Measurements from ENCODE around the gene THSD7B. TPM values are rescaled to one million over a fixed set of nuclear protein-coding genes. Genes with fewer than 3 reads are reported as not detected.
"Not testable (repeated sequence)": the region's sequence is repeated elsewhere in the genome, so short reads cannot be mapped to it uniquely, and the experiment has no call there.

Gene THSD7B
- total RNA-seq, 1 donor from 2014 or later, result 0.22 TPM

DNA sequence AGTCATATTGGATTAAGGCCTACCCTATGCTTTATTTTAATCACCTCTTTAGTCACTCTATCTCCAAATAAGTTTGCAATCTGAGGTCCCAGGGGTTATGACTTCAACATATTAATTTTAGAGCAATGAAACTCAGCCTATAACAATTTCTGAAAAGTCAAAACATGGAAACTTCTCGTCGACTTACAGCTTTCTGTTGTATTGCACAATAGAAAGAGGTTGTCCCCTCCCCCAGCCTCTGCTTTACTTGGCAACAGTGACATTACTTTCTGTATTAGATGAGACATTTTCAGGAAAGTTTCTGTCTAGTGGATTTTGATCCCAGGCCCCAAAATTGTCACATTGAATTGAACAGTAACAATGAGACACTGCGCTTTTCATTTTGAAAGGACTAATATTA, 326.4 kb downstream of the THSD7B start:
- TF ChIP-seq, protein P1, sequence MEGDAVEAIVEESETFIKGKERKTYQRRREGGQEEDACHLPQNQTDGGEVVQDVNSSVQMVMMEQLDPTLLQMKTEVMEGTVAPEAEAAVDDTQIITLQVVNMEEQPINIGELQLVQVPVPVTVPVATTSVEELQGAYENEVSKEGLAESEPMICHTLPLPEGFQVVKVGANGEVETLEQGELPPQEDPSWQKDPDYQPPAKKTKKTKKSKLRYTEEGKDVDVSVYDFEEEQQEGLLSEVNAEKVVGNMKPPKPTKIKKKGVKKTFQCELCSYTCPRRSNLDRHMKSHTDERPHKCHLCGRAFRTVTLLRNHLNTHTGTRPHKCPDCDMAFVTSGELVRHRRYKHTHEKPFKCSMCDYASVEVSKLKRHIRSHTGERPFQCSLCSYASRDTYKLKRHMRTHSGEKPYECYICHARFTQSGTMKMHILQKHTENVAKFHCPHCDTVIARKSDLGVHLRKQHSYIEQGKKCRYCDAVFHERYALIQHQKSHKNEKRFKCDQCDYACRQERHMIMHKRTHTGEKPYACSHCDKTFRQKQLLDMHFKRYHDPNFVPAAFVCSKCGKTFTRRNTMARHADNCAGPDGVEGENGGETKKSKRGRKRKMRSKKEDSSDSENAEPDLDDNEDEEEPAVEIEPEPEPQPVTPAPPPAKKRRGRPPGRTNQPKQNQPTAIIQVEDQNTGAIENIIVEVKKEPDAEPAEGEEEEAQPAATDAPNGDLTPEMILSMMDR (IDR thresholded peaks at IDR 0.05; ENCODE audit: unreplicated experiment), result no peak
- no peak overlapping the region for H3K27ac Mint-ChIP-seq
- H3K4me3 Mint-ChIP-seq, result no peak overlapping the region
- H3K36me3 Mint-ChIP-seq, result no peaks in the 10 kb centered on the region
- H3K27me3 Mint-ChIP-seq (ENCODE audit: low read depth), result peaks cover 1% of the 10 kb centered on the region
- H3K9me3 Mint-ChIP-seq, result peaks cover 5% of the 10 kb centered on the region
- H3K4me1 Mint-ChIP-seq, result no peaks in the 10 kb centered on the region
- DNase-seq (ENCODE audit: low spot score in 2 of 2, unreplicated experiment in 2 of 2), result no peak

DNA sequence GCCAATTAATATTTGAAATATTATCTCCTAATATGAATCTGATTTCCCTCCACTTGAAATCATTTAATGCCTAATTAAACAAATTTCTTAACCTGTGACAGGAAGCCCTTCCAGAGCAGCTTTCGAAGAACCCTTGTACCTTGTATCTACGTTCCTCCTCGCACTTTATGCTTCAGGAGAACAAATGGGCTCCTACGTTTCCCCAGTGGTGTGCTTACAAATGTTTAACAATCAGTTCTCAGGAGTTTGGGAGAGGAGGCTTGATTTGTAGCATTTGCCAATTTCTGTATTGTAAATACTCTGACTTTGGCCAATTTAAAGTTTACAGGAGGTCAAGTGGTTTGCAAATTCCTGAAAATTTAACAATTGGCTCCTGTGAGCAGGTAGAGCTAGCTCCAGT, 327.8 kb downstream of the THSD7B start:
- Mint-ChIP-seq H3K4me1 (no peaks in the 10 kb centered on the region), H3K9me3 (no peaks in the 10 kb centered on the region), H3K27ac (no peak overlapping the region), H3K4me3 (no peak overlapping the region), H3K27me3 (ENCODE audit: low read depth) (peaks cover 1% of the 10 kb centered on the region), H3K36me3 (no peaks in the 10 kb centered on the region)
- TF ChIP-seq, protein P1 (IDR thresholded peaks at IDR 0.05; ENCODE audit: unreplicated experiment), result no peak
- no peak for DNase-seq (ENCODE audit: low spot score in 2 of 2, unreplicated experiment in 2 of 2)

DNA sequence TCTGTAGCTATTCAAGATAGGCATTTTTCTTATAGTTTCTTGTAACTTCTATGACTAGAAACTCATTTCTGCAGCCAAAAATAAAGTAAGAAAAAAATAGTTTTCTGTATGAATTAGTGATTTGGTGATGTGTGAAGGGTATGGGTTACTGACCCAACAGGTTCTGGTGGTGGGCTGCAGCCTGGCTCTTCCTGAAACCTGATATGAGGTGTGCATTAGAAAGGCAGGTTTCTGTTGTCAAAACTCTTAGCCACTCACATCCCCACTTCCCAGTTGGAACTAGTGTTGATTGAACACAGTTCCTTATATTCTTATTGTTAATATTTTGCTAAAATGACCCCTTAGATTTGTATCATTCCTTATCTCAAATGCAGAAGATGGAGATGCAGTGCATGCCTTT, 330.8 kb downstream of the THSD7B start:
- DNase-seq (ENCODE audit: low spot score in 2 of 2, unreplicated experiment in 2 of 2), result no peak
- H3K9me3 Mint-ChIP-seq, result no peaks in the 10 kb centered on the region
- H3K4me1 Mint-ChIP-seq, result no peaks in the 10 kb centered on the region
- H3K4me3 Mint-ChIP-seq, result no peak overlapping the region
- peaks cover 6% of the 10 kb centered on the region for H3K27me3 Mint-ChIP-seq (ENCODE audit: low read depth)
- TF ChIP-seq, protein P1 (IDR thresholded peaks at IDR 0.05; ENCODE audit: unreplicated experiment), result no peak
- no peak overlapping the region for H3K27ac Mint-ChIP-seq
- no peaks in the 10 kb centered on the region for H3K36me3 Mint-ChIP-seq

DNA sequence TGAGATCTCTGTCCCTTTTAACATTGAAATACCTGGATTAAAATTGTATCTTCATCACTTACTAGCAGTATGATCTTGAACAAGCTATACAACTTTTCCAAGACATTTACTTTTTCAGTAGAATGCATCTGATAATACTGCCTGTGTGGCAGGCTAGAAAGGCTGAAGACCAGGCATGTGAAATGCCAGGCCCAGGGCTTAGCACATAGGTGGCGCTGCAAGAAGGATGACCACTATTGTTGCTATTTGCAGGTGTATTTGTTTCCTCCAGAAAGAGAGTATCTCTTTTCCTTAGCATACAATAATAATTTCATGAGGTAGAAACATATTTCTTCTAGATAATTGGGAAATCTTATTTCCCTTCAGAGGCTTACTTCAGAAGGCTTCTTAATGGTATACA, 331.3 kb downstream of the THSD7B start:
- no peaks in the 10 kb centered on the region for H3K36me3 Mint-ChIP-seq
- no peak for DNase-seq (ENCODE audit: low spot score in 2 of 2, unreplicated experiment in 2 of 2)

DNA sequence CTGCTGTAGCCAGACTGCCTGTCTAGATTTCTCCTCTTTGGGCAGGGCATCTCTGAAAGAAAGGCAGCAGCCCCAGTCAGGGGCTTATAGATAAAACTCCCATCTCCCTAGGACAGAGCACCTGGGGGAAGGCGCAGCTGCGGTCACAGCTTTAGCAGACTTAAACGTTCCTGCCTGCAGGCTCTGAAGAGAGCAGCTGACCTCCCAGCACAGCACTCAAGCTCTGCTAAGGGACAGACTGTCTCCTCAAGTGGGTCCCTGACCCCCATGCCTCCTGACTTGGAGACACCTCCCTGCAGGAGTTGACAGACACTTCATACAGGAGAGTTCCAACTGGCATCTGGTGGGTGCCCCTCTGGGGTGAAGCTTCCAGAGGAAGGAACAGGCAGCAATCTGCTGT, 336.5 kb downstream of the THSD7B start:
- not testable (repeated sequence) for H3K4me1 Mint-ChIP-seq; H3K4me3 Mint-ChIP-seq; H3K36me3 Mint-ChIP-seq; DNase-seq (ENCODE audit: low spot score in 2 of 2, unreplicated experiment in 2 of 2); H3K27ac Mint-ChIP-seq
- H3K9me3 Mint-ChIP-seq, result peaks cover 25% of the 10 kb centered on the region
- peaks cover 17% of the 10 kb centered on the region for H3K27me3 Mint-ChIP-seq (ENCODE audit: low read depth)

More for the DNA sequence above, 331.3 kb downstream of the THSD7B start:
- Mint-ChIP-seq H3K9me3 (no peaks in the 10 kb centered on the region), H3K27ac (no peak overlapping the region), H3K27me3 (ENCODE audit: low read depth) (peaks cover 6% of the 10 kb centered on the region), H3K4me1 (no peaks in the 10 kb centered on the region), H3K4me3 (no peak overlapping the region)
- TF ChIP-seq, protein P1 (IDR thresholded peaks at IDR 0.05; ENCODE audit: unreplicated experiment), result no peak

DNA sequence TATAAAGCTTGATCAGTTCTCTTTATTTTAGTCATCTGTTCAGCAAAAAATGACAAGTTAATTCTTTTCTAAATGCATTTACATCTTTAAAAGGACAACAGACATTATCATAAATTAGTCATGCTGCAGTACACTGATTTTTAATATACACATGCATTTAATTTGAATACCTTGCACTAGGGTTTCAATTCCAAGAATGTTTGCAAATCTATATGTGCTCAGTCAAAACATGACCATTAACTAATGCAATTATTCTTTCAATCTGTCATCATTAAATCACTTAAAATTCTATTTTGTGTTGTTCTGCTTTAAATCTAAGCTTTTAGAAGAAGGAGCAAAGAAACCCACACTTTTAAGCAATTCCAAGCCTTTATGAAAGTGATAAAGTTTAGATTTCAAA, 342.6 kb downstream of the THSD7B start:
- Mint-ChIP-seq H3K4me1 (no peaks in the 10 kb centered on the region), H3K9me3 (peaks cover 19% of the 10 kb centered on the region), H3K27me3 (ENCODE audit: low read depth) (peaks cover 15% of the 10 kb centered on the region), H3K36me3 (no peaks in the 10 kb centered on the region), H3K4me3 (no peak overlapping the region), H3K27ac (no peak overlapping the region)
- TF ChIP-seq, protein P1 (IDR thresholded peaks at IDR 0.05; ENCODE audit: unreplicated experiment), result no peak
- no peak for DNase-seq (ENCODE audit: low spot score in 2 of 2, unreplicated experiment in 2 of 2)

Measured in mesothelial cell of epicardium (in vitro differentiated cells).